HCT116 (cell line): Measurements from ENCODE around the gene WDR35. TPM values are rescaled to one million over a fixed set of nuclear protein-coding genes. Genes with fewer than 3 reads are reported as not detected.

ENCODE experiments used
- ATAC-seq: fragments of 200-7000 bp; cut with Tn5 transposase; 2 replicates; pipeline ENCODE4 v1.9.1; 2020; ENCODE audit warnings: mild to moderate bottlenecking, moderate library complexity
- BruUV-seq: library from RNA; stranded (reverse); fragments of 400-500 nt; replicated peaks from 2 replicates; lab custom pipeline; 2021; lab: Mats Ljungman, UMichigan
- CTCF ChIA-PET: fragments of 300-600 bp; sonication (Branson Sonifier 250); formaldehyde crosslinking; loops from one replicate; lab custom pipeline; 2021; ENCODE audit warnings: antibody characterized with exemption; lab: Charles Lee
- POLR2A ChIA-PET: fragments of 300-600, 350-600 bp; sonication (Branson Sonifier 250); formaldehyde crosslinking; loops from one replicate; lab custom pipeline; 2021; ENCODE audit warnings: antibody characterized with exemption; lab: Charles Lee
- RAD21 ChIA-PET, 2 experiments: fragments of 300-600 bp; sonication (Branson Sonifier 250); formaldehyde crosslinking; loops; one replicate each; lab custom pipeline; 2023; ENCODE audit warnings: low total read pairs in 2 of 2; ENCODE audit not compliant: uncharacterized antibody in 2 of 2, unreplicated experiment in 2 of 2, low non-redundant PET in 1 of 2; lab: Charles Lee
- DNase-seq: peaks from one replicate; pipeline ENCODE4 v3.0.0-alpha.2; 2010; ENCODE audit warnings: low read depth, low spot score
- H2AFZ ChIP-seq: fragments of 200-600 bp; shearing (Covaris generic), sonication (generic); 2 replicates; pipeline ENCODE4 v1.6.1; 2017; ENCODE audit warnings: low read depth, mixed run types, mixed read lengths, antibody characterized with exemption, low read length; ENCODE audit not compliant: poor library complexity, severe bottlenecking
- H3K27ac ChIP-seq: 2 replicates; pipeline ENCODE4 v1.5.1; 2012; ENCODE audit warnings: low read depth, low read length
- H3K27me3 ChIP-seq: fragments of 200-600 bp; sonication (generic); 2 replicates; pipeline ENCODE4 v1.6.1; 2016; ENCODE audit warnings: mixed run types, low read length, mixed read lengths; ENCODE audit not compliant: insufficient read depth
- H3K36me3 ChIP-seq, 2 experiments: fragments of 200-500 bp in 1 of 2; fragments of 200-600 bp in 1 of 2; sonication (Bioruptor generic) in 1 of 2; sonication (generic) in 1 of 2; 2 replicates each; pipeline versions ENCODE4 v1.5.1 to v1.6.1; 2014 to 2016; ENCODE audit warnings: low read length in 2 of 2, inconsistent platforms in 1 of 2, mixed read lengths in 1 of 2, mixed run types in 1 of 2; ENCODE audit not compliant: insufficient read depth in 2 of 2, control insufficient read depth in 1 of 2
- H3K4me1 ChIP-seq, 2 experiments: fragments of 200-600 bp in 1 of 2; sonication (generic) in 1 of 2; 2 replicates each; pipeline versions ENCODE4 v1.5.1 to v1.6.1; 2012 to 2017; ENCODE audit warnings: low read length in 2 of 2, inconsistent platforms in 1 of 2, mild to moderate bottlenecking in 1 of 2, mixed read lengths in 1 of 2, mixed run types in 1 of 2, moderate library complexity in 1 of 2; ENCODE audit not compliant: insufficient read depth in 2 of 2, control insufficient read depth in 1 of 2
- H3K4me2 ChIP-seq: fragments of 200-600 bp; sonication (generic); 2 replicates; pipeline ENCODE4 v1.6.1; 2017; ENCODE audit warnings: mixed run types, low read length, mixed read lengths
- H3K4me3 ChIP-seq, 2 experiments: fragments of 200-600 bp in 1 of 2; sonication (generic) in 1 of 2; replicated peaks in 1 of 2; 2 replicates each; pipeline ENCODE4 v1.5.1; 2011 to 2016; ENCODE audit warnings: low read length in 2 of 2, control low read depth in 1 of 2, low read depth in 1 of 2, mild to moderate bottlenecking in 1 of 2, mixed read lengths in 1 of 2, mixed run types in 1 of 2
- H3K79me2 ChIP-seq: fragments of 200-600 bp; sonication (generic); 2 replicates; pipeline ENCODE4 v1.6.1; 2017; ENCODE audit warnings: mild to moderate bottlenecking, mixed run types, low read length, moderate library complexity, mixed read lengths; ENCODE audit not compliant: insufficient read depth
- H3K9ac ChIP-seq: fragments of 200-600 bp; sonication (generic); 2 replicates; pipeline ENCODE4 v1.6.1; 2016; ENCODE audit warnings: low read length, mixed read lengths
- H3K9me2 ChIP-seq: fragments of 200-600 bp; sonication (generic), shearing (Covaris generic); 2 replicates; pipeline ENCODE4 v1.6.1; 2017; ENCODE audit warnings: mixed run types, mild to moderate bottlenecking, moderate library complexity; ENCODE audit not compliant: insufficient read depth
- H3K9me3 ChIP-seq, 2 experiments: fragments of 200-500 bp in 1 of 2; fragments of 200-600 bp in 1 of 2; sonication (Bioruptor generic) in 1 of 2; sonication (generic) in 1 of 2; 2 replicates each; pipeline ENCODE4 v1.6.1; 2014 to 2017; ENCODE audit warnings: low read length in 2 of 2, mixed read lengths in 2 of 2, inconsistent platforms in 1 of 2, low read depth in 1 of 2, mild to moderate bottlenecking in 1 of 2, mixed run types in 1 of 2, moderate library complexity in 1 of 2; ENCODE audit not compliant: control insufficient read depth in 1 of 2, insufficient read depth in 1 of 2
- H4K20me1 ChIP-seq: fragments of 200-600 bp; sonication (generic), shearing (Covaris generic); 2 replicates; pipeline ENCODE4 v1.6.1; 2017; ENCODE audit warnings: mixed run types, mild to moderate bottlenecking, moderate library complexity; ENCODE audit not compliant: insufficient read depth
- CEBPB ChIP-seq: IDR thresholded peaks from 2 replicates; pipeline ENCODE4 v1.6.1; 2012; ENCODE audit warnings: low read depth
- EGR1 ChIP-seq: IDR thresholded peaks from 2 replicates; pipeline ENCODE4 v1.6.1; 2012; ENCODE audit warnings: low read depth
- ELF1 ChIP-seq: IDR thresholded peaks from 2 replicates; pipeline ENCODE4 v1.6.1; 2012; ENCODE audit warnings: low read depth, borderline replicate concordance
- EZH2 ChIP-seq: fragments of 200-600 bp; sonication (generic); IDR thresholded peaks from 2 replicates; pipeline ENCODE4 v1.6.1; 2017; ENCODE audit warnings: antibody characterized with exemption, mixed run types
- EZH2phosphoT487 ChIP-seq: fragments of 200-600 bp; IDR thresholded peaks from 2 replicates; pipeline ENCODE4 v1.6.1; 2018; ENCODE audit warnings: antibody characterized with exemption, borderline replicate concordance
- JUND ChIP-seq: IDR thresholded peaks from 2 replicates; pipeline ENCODE4 v1.6.1; 2012
- POLR2A ChIP-seq: IDR thresholded peaks from 2 replicates; pipeline ENCODE4 v1.7.0; 2011; ENCODE audit warnings: borderline replicate concordance; ENCODE audit not compliant: insufficient read depth, insufficient read length; ENCODE audit errors: extremely low read depth
- POLR2AphosphoS5 ChIP-seq: IDR thresholded peaks from 2 replicates; pipeline ENCODE4 v1.6.1; 2011; ENCODE audit warnings: mild to moderate bottlenecking, low read depth, low read length, moderate library complexity
- SIN3A ChIP-seq: IDR thresholded peaks from 2 replicates; pipeline ENCODE4 v1.6.1; 2012; ENCODE audit warnings: low read depth
- SP1 ChIP-seq: IDR thresholded peaks from 2 replicates; pipeline ENCODE4 v1.6.1; 2012; ENCODE audit warnings: low read depth
- SRF ChIP-seq: IDR thresholded peaks from 2 replicates; pipeline ENCODE4 v1.6.1; 2012; ENCODE audit warnings: low read depth
- YY1 ChIP-seq: IDR thresholded peaks from 2 replicates; pipeline ENCODE4 v1.6.1; 2011; ENCODE audit warnings: low read length, low read depth, moderate library complexity, mild to moderate bottlenecking; ENCODE audit not compliant: insufficient replicate concordance; ENCODE audit errors: extremely low read depth
- ZFX ChIP-seq: fragments of 450-650 bp; IDR thresholded peaks from 2 replicates; pipeline ENCODE4 v1.6.1; 2017
- ZNF274 ChIP-seq: fragments of 200-500 bp; sonication (Bioruptor generic); IDR thresholded peaks from 2 replicates; pipeline ENCODE4 v1.6.1; 2014; ENCODE audit warnings: mild to moderate bottlenecking, low read depth, low read length, inconsistent platforms
- intact Hi-C: fragments of 100-400 bp; cut with micrococcal nuclease; formaldehyde crosslinking; loops from 2 replicates; pipeline ENCODE4 v1.10.0; 2022
- total RNA-seq: library from RNA; stranded (reverse); gene quantifications from one replicate; pipeline ENCODE4 v1.2.1, GENCODE V29; 2021; ENCODE audit not compliant: unreplicated experiment
- TF ChIP-seq, protein P1 (sequence below): IDR thresholded peaks from 2 replicates; pipeline ENCODE4 v1.6.1; 2012
- TF ChIP-seq, protein P2 (sequence below): IDR thresholded peaks from 2 replicates; pipeline ENCODE4 v1.6.1; 2011; ENCODE audit warnings: mild to moderate bottlenecking, low read length, moderate library complexity; ENCODE audit not compliant: insufficient replicate concordance; ENCODE audit errors: extremely low read depth
- TF ChIP-seq, protein P3 (sequence below): IDR thresholded peaks from 2 replicates; pipeline ENCODE4 v1.6.1; 2012

WDR35 gene
- total RNA-seq, 1 experiment from 2014 or later: 9.6 TPM

DNA sequence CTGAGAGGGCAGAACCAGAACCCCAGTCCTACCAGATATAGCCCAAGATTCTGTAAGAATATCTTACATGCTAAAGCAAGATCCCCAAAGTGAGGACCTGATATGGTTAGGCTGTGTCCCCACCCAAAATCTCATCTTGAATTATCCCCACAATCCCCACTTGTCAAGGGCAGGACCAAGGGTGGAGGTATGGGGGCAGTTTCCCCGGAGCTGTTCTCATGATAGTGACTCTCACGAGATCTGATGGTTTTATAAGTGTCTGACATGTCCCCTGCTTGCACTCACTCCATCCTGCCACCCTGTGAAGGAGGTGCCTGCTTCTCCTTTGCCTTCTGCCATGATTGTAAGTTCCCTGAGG, 108.0 kb downstream of the WDR35 start:
- Histone ChIP-seq H3K4me2 (no peak overlapping the region), H2AFZ (no peak overlapping the region), H3K27me3 (0 out of 2 replicates have a peak, but pooled peaks cover 4% of the 10 kb centered on the region), H3K36me3 (no peaks in the 10 kb centered on the region), H3K9me3 (no peaks in the 10 kb centered on the region), H4K20me1 (no peaks in the 10 kb centered on the region), H3K27ac (no peak overlapping the region), H3K9me2 (no peaks in the 10 kb centered on the region), H3K4me3 (no peak overlapping the region), H3K9ac (no peak overlapping the region), H3K4me1 (no peaks in the 10 kb centered on the region), H3K79me2 (no peaks in the 10 kb centered on the region)
- intact Hi-C loops: no loop called here
- TF ChIP-seq ZFX (no peak), YY1 (no peak), SP1 (no peak), CEBPB (no peak), EGR1 (no peak)
- TF ChIP-seq, protein P1, sequence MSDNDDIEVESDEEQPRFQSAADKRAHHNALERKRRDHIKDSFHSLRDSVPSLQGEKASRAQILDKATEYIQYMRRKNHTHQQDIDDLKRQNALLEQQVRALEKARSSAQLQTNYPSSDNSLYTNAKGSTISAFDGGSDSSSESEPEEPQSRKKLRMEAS: no peak
- CTCF ChIA-PET: no interaction called here
- no TSS peak for BruUV-seq
- RAD21 ChIA-PET: no interaction called here
- POLR2A ChIA-PET: no interaction called here
- ATAC-seq: no peak
- no peak for DNase-seq

DNA sequence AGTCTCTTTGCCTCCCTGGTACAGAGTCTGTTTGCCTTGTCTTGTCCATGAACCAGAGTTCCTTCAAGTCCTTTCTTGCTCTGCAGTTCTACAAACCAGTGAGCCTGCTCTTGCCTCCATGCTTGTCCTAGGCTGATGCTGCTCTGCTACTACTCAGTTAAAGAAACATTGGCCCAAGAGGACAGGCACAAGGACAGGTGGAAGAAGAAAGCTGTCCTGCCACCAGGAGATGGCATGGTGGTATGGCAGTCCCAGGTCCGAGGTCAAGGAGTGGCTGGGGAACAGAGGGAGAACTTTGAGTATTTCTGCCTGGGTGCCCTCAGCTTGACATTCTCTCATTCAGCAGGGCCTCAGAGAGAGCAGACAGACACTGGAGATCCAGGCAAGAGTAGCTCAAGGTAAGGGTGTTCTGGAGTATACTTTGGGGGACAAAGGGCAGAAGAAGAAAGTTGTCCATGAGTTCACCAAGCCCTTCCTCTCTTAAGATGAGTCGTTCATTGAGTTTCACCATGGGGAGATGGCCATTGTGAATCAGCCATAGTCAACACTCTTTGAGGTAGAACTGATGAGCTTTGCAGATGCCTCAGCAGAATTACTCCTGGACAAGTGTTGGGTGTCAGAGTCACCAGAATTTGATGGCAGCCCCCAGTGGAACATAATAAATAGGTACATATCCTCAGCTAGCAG, 108.5 kb downstream of the WDR35 start:
- Histone ChIP-seq H3K36me3 (no peaks in the 10 kb centered on the region), H3K4me2 (no peak overlapping the region), H4K20me1 (no peaks in the 10 kb centered on the region), H3K27ac (no peak overlapping the region), H3K79me2 (no peaks in the 10 kb centered on the region), H3K27me3 (0 out of 2 replicates have a peak, but pooled peaks cover 4% of the 10 kb centered on the region), H3K9ac (no peak overlapping the region), H2AFZ (no peak overlapping the region), H3K4me3 (no peak overlapping the region), H3K9me2 (no peaks in the 10 kb centered on the region), H3K4me1 (no peaks in the 10 kb centered on the region), H3K9me3 (no peaks in the 10 kb centered on the region)
- ChIA-PET CTCF (no interaction called here), POLR2A (no interaction called here), RAD21 (no interaction called here)
- DNase-seq: no peak
- no peak for ATAC-seq
- intact Hi-C loops: no loop called here
- BruUV-seq: no TSS peak
- TF ChIP-seq POLR2AphosphoS5 (no peak), SIN3A (no peak), EZH2phosphoT487 (no peak), ZFX (no peak), SRF (no peak), ELF1 (no peak), POLR2A (no peak), SP1 (no peak), ZNF274 (no peak), JUND (no peak), EZH2 (no peak), EGR1 (no peak)
- TF ChIP-seq, protein P1: no peak
- TF ChIP-seq, protein P2, sequence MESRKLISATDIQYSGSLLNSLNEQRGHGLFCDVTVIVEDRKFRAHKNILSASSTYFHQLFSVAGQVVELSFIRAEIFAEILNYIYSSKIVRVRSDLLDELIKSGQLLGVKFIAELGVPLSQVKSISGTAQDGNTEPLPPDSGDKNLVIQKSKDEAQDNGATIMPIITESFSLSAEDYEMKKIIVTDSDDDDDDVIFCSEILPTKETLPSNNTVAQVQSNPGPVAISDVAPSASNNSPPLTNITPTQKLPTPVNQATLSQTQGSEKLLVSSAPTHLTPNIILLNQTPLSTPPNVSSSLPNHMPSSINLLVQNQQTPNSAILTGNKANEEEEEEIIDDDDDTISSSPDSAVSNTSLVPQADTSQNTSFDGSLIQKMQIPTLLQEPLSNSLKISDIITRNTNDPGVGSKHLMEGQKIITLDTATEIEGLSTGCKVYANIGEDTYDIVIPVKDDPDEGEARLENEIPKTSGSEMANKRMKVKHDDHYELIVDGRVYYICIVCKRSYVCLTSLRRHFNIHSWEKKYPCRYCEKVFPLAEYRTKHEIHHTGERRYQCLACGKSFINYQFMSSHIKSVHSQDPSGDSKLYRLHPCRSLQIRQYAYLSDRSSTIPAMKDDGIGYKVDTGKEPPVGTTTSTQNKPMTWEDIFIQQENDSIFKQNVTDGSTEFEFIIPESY: no peak
- TF ChIP-seq, protein P3, sequence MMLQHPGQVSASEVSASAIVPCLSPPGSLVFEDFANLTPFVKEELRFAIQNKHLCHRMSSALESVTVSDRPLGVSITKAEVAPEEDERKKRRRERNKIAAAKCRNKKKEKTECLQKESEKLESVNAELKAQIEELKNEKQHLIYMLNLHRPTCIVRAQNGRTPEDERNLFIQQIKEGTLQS: no peak
